ENCODE data around the gene CIROP.
A peak's percentile ranks its signal among the peaks of the same experiment; 100 is the strongest.

The CIROP gene

GRCh38 chr14:23057757-23058653 lies 46.8 kb downstream of the CIROP start:
- Histone ChIP-seq H3K27ac (ENCODE audit: low read length) (no peak overlapping the region), H3K4me3 (ENCODE audit: low read length) (peak overlapping the region; percentile 73), H3K27me3 (ENCODE audit: control insufficient read depth, insufficient read depth, low read length) (peaks cover 6% of the 10 kb centered on the region), H3K36me3 (ENCODE audit: control insufficient read depth, low read depth, low read length) (peaks cover 41% of the 10 kb centered on the region), H3K9me3 (ENCODE audit: control insufficient read depth, low read depth, low read length) (no peaks in the 10 kb centered on the region), H3K9ac (ENCODE audit: low read length) (peak overlapping the region; percentile 62), H3K4me1 (ENCODE audit: control insufficient read depth, low read depth, low read length) (peaks cover 10% of the 10 kb centered on the region)

- H3K9ac ChIP-seq (ENCODE audit: low read length), result peak within 1 kb of the TSS; percentile 62
- peak within 1 kb of the TSS; percentile 78 for H3K4me3 ChIP-seq (ENCODE audit: low read length)
- H3K27me3 ChIP-seq (ENCODE audit: control insufficient read depth, insufficient read depth, low read length), result peaks cover 6% of the 10 kb centered on the region
- peaks cover 10% of the 10 kb centered on the region for H3K4me1 ChIP-seq (ENCODE audit: control insufficient read depth, low read depth, low read length)
- H3K9me3 ChIP-seq (ENCODE audit: control insufficient read depth, low read depth, low read length), result no peaks in the 10 kb centered on the region
- no peak within 1 kb of the TSS for H3K27ac ChIP-seq (ENCODE audit: low read length)
- H3K36me3 ChIP-seq (ENCODE audit: control insufficient read depth, low read depth, low read length), result peaks cover 35% of the 10 kb centered on the region
Observed at GRCh38 chr14:23056956-23057756, 47.6 kb downstream of the CIROP start, which contains the start of gene CDH24. Gene CDH24, minus strand, starts transcription at chr14:23057520. Its CDS starts 1,787 bp downstream, at chr14:23055733.

- peak overlapping the region; percentile 78 for H3K4me3 ChIP-seq (ENCODE audit: low read length)
- H3K4me1 ChIP-seq (ENCODE audit: control insufficient read depth, low read depth, low read length), result peaks cover 10% of the 10 kb centered on the region
- H3K9me3 ChIP-seq (ENCODE audit: control insufficient read depth, low read depth, low read length), result no peaks in the 10 kb centered on the region
- H3K9ac ChIP-seq (ENCODE audit: low read length), result peak overlapping the region; percentile 54
- H3K27me3 ChIP-seq (ENCODE audit: control insufficient read depth, insufficient read depth, low read length), result peaks cover 6% of the 10 kb centered on the region
- H3K27ac ChIP-seq (ENCODE audit: low read length), result no peak overlapping the region
- peaks cover 32% of the 10 kb centered on the region for H3K36me3 ChIP-seq (ENCODE audit: control insufficient read depth, low read depth, low read length)
Observed at GRCh38 chr14:23056145-23056955, 48.4 kb downstream of the CIROP start.

GRCh38 chr14:23055621-23056144 lies 49.1 kb downstream of the CIROP start:
- Histone ChIP-seq H3K27ac (ENCODE audit: low read length) (no peak overlapping the region), H3K36me3 (ENCODE audit: control insufficient read depth, low read depth, low read length) (peaks cover 26% of the 10 kb centered on the region), H3K9ac (ENCODE audit: low read length) (no peak overlapping the region), H3K27me3 (ENCODE audit: control insufficient read depth, insufficient read depth, low read length) (peaks cover 6% of the 10 kb centered on the region), H3K4me3 (ENCODE audit: low read length) (peak overlapping the region; percentile 78), H3K4me1 (ENCODE audit: control insufficient read depth, low read depth, low read length) (peaks cover 10% of the 10 kb centered on the region), H3K9me3 (ENCODE audit: control insufficient read depth, low read depth, low read length) (no peaks in the 10 kb centered on the region)

GRCh38 chr14:23055147-23055550 lies 49.6 kb downstream of the CIROP start:
- Histone ChIP-seq H3K36me3 (ENCODE audit: control insufficient read depth, low read depth, low read length) (peaks cover 20% of the 10 kb centered on the region), H3K9ac (ENCODE audit: low read length) (no peak overlapping the region), H3K27me3 (ENCODE audit: control insufficient read depth, insufficient read depth, low read length) (peaks cover 6% of the 10 kb centered on the region), H3K9me3 (ENCODE audit: control insufficient read depth, low read depth, low read length) (no peaks in the 10 kb centered on the region), H3K4me1 (ENCODE audit: control insufficient read depth, low read depth, low read length) (peaks cover 10% of the 10 kb centered on the region), H3K4me3 (ENCODE audit: low read length) (no peak overlapping the region), H3K27ac (ENCODE audit: low read length) (no peak overlapping the region)

GRCh38 chr14:23054000-23054811 lies 50.6 kb downstream of the CIROP start:
- Histone ChIP-seq H3K27me3 (ENCODE audit: control insufficient read depth, insufficient read depth, low read length) (peaks cover 6% of the 10 kb centered on the region), H3K36me3 (ENCODE audit: control insufficient read depth, low read depth, low read length) (peaks cover 13% of the 10 kb centered on the region), H3K27ac (ENCODE audit: low read length) (no peak overlapping the region), H3K4me1 (ENCODE audit: control insufficient read depth, low read depth, low read length) (peaks cover 10% of the 10 kb centered on the region), H3K9me3 (ENCODE audit: control insufficient read depth, low read depth, low read length) (no peaks in the 10 kb centered on the region), H3K4me3 (ENCODE audit: low read length) (no peak overlapping the region), H3K9ac (ENCODE audit: low read length) (no peak overlapping the region)

- H3K27me3 ChIP-seq (ENCODE audit: control insufficient read depth, insufficient read depth, low read length), result peaks cover 6% of the 10 kb centered on the region
- H3K36me3 ChIP-seq (ENCODE audit: control insufficient read depth, low read depth, low read length), result peaks cover 8% of the 10 kb centered on the region
- H3K4me3 ChIP-seq (ENCODE audit: low read length), result no peak overlapping the region
- no peak overlapping the region for H3K27ac ChIP-seq (ENCODE audit: low read length)
- H3K9me3 ChIP-seq (ENCODE audit: control insufficient read depth, low read depth, low read length), result no peaks in the 10 kb centered on the region
- H3K9ac ChIP-seq (ENCODE audit: low read length), result no peak overlapping the region
- H3K4me1 ChIP-seq (ENCODE audit: control insufficient read depth, low read depth, low read length), result peaks cover 10% of the 10 kb centered on the region
Observed at GRCh38 chr14:23053426-23053825, 51.4 kb downstream of the CIROP start.

GRCh38 chr14:23052671-23053070 lies 52.1 kb downstream of the CIROP start:
- Histone ChIP-seq H3K27ac (ENCODE audit: low read length) (no peak overlapping the region), H3K36me3 (ENCODE audit: control insufficient read depth, low read depth, low read length) (peaks cover 8% of the 10 kb centered on the region), H3K9ac (ENCODE audit: low read length) (no peak overlapping the region), H3K4me3 (ENCODE audit: low read length) (no peak overlapping the region), H3K27me3 (ENCODE audit: control insufficient read depth, insufficient read depth, low read length) (peaks cover 6% of the 10 kb centered on the region), H3K4me1 (ENCODE audit: control insufficient read depth, low read depth, low read length) (peaks cover 10% of the 10 kb centered on the region), H3K9me3 (ENCODE audit: control insufficient read depth, low read depth, low read length) (no peaks in the 10 kb centered on the region)

- H3K4me3 ChIP-seq (ENCODE audit: low read length), result no peak overlapping the region
Observed at GRCh38 chr14:23052182-23052623, 52.6 kb downstream of the CIROP start.

More at GRCh38 chr14:23052182-23052623, 52.6 kb downstream of the CIROP start:
- H3K9me3 ChIP-seq (ENCODE audit: control insufficient read depth, low read depth, low read length), result no peaks in the 10 kb centered on the region
- H3K4me1 ChIP-seq (ENCODE audit: control insufficient read depth, low read depth, low read length), result peaks cover 10% of the 10 kb centered on the region
- no peak overlapping the region for H3K27ac ChIP-seq (ENCODE audit: low read length)
- no peak overlapping the region for H3K9ac ChIP-seq (ENCODE audit: low read length)
- H3K36me3 ChIP-seq (ENCODE audit: control insufficient read depth, low read depth, low read length), result peaks cover 8% of the 10 kb centered on the region
- H3K27me3 ChIP-seq (ENCODE audit: control insufficient read depth, insufficient read depth, low read length), result peaks cover 6% of the 10 kb centered on the region
